Heart right ventricle (tissue), 16 donors: Measurements from ENCODE around the gene PIM3. TPM values are rescaled to one million over a fixed set of nuclear protein-coding genes. Genes with fewer than 3 reads are reported as not detected.

Source experiments
- ATAC-seq, 8 donors: fragments of 200-7000 bp; cut with Tn5 transposase; one replicate each; pipeline ENCODE4 v1.9.1; 2020; ENCODE audit warnings: mild to moderate bottlenecking in 8 of 8, moderate library complexity in 8 of 8, moderate number of reproducible peaks in 1 of 8
- DNase-seq, 2 donors: peaks; one replicate each; pipeline ENCODE4 v3.0.0-alpha.2; 2020
- H3K27ac ChIP-seq, 10 donors: fragments of 200-600 bp; sonication (generic) in 2 of 10; one replicate each; pipeline versions ENCODE4 v1.5.0 to v1.8.0; 2020 to 2022; ENCODE audit warnings: mild to moderate bottlenecking in 3 of 10
- H3K27me3 ChIP-seq, 7 donors: fragments of 200-600 bp; one replicate each; pipeline ENCODE4 v1.8.0; 2021 to 2022; ENCODE audit warnings: mild to moderate bottlenecking in 2 of 7
- H3K36me3 ChIP-seq, 9 donors: fragments of 200-600 bp; sonication (generic) in 1 of 9; one replicate each; pipeline versions ENCODE4 v1.5.0 to v1.8.0; 2020 to 2022; ENCODE audit warnings: mild to moderate bottlenecking in 2 of 9
- H3K4me1 ChIP-seq, 9 donors: fragments of 200-600 bp; sonication (generic) in 1 of 9; one replicate each; pipeline versions ENCODE4 v1.5.0 to v1.8.0; 2020 to 2022; ENCODE audit warnings: mild to moderate bottlenecking in 4 of 9
- H3K4me3 ChIP-seq, 10 donors: fragments of 200-600 bp; sonication (generic) in 2 of 10; one replicate each; pipeline versions ENCODE4 v1.5.0 to v1.8.0; 2020 to 2022; ENCODE audit warnings: mild to moderate bottlenecking in 7 of 10, moderate library complexity in 2 of 10
- H3K9me3 ChIP-seq, 11 donors: fragments of 200-600 bp in 10 of 11; sonication (generic) in 2 of 11; one replicate each; pipeline versions ENCODE4 v1.5.0 to v1.8.0; 2013 to 2022; ENCODE audit warnings: mild to moderate bottlenecking in 2 of 11, control low read depth in 1 of 11, moderate library complexity in 1 of 11
- WGBS, 2 donors: extraction: QIAGEN DNeasy Blood & Tissue Kit; methylation state at CpG; one replicate each; pipeline ENCODE4 v1.1.7; 2013; ENCODE audit warnings: inconsistent platforms in 1 of 2; 5-methylcytosine and 5-hydroxymethylcytosine counted together
- intact Hi-C, 10 donors: fragments of 100-400 bp; cut with DNase I; formaldehyde crosslinking; loops; one replicate each; pipeline versions ENCODE4 v1.11.1 to v1.14.2; 2022
- polyA plus RNA-seq, 2 donors: library from polyadenylated mRNA; stranded (reverse); fragments of 200-250 nt; gene quantifications; one replicate each; pipeline ENCODE4 v1.2.3, GENCODE V29; 2013
- total RNA-seq, 10 donors: library from RNA; stranded (reverse); fragmentation: NEBNext Ultra II Directional in 3 of 10; extraction: Animal tissue kit (Norgen Biotek cat#: 25700) in 3 of 10; gene quantifications; one replicate each; pipeline versions ENCODE4 v1.2.1 to v1.2.4, GENCODE V29; 2021 to 2023
- TF ChIP-seq, protein P1 (sequence below), 9 donors: fragments of 200-600 bp; sonication (generic) in 2 of 9; IDR thresholded peaks; one replicate each; pipeline versions ENCODE4 v1.5.0 to v1.8.0; 2021 to 2022; ENCODE audit warnings: antibody characterized with exemption in 9 of 9, mild to moderate bottlenecking in 5 of 9, moderate library complexity in 1 of 9
- donor health status: Arrhythmogenic right ventricular cardiomyopathy.
- donor health status: ischemic (EF 13 %, LVEDD 7.1; RV severe dilation, severe dysfunction).
- donor health status: healthy with polysubstance abuse.
- donor health status: DM: no; HTN: yes; CAD: no.
- donor health status: DM: no; HTN: no; CAD: no.
- donor health status: ischemic (EF 25% LVEDD 6.9; RV normal size, moderate dysfunction).
- donor health status: ischemic (EF 25% LVEDD 5.7; RV mildly dilated, moderate dysfunction).
- donor health status: healthy.
- donor health status: DM: yes; HTN: yes; CAD: no.
- donor health status: Ischemic cardiomyopathy.
- donor health status: ischemic (EF 35%, LVEDD 5.7; RV mildly dilated, moderate dysfunction).
- donor health status: nonischemic (EF 11% LVEDD 7.7; RV severe dilation, severe dysfunction).
- donor health status: DM: yes; HTN: yes; CAD: no.
- donor health status: PGD.
- donor health status: ischemic (EF 29% LVEDD 5.4; RV normal size, mild dysfunction).
- donor health status: nonischemic (EF 23%, LVEDD 6.1; RV moderate dilation, normal function).

Gene PIM3
- total and polyA plus RNA-seq, 12 donors = 27.4 to 81.6 (median 43.7) TPM

GRCh38 chr22:50001388-50002231 is 41.0 kb downstream of the PIM3 start:
- peaks cover 0 to 26% (median 9%) of the 10 kb centered on the region in 7 donors for H3K27me3 ChIP-seq
- H3K9me3 ChIP-seq = no peaks in the 10 kb centered on the region
- intact Hi-C loops = no loop called here
- ATAC-seq = no peak
- DNase-seq = no peak
- H3K27ac ChIP-seq = no peak overlapping the region
- H3K4me1 ChIP-seq = peaks cover 0 to 12% (median 0%) of the 10 kb centered on the region in 9 donors
- TF ChIP-seq, protein P1, sequence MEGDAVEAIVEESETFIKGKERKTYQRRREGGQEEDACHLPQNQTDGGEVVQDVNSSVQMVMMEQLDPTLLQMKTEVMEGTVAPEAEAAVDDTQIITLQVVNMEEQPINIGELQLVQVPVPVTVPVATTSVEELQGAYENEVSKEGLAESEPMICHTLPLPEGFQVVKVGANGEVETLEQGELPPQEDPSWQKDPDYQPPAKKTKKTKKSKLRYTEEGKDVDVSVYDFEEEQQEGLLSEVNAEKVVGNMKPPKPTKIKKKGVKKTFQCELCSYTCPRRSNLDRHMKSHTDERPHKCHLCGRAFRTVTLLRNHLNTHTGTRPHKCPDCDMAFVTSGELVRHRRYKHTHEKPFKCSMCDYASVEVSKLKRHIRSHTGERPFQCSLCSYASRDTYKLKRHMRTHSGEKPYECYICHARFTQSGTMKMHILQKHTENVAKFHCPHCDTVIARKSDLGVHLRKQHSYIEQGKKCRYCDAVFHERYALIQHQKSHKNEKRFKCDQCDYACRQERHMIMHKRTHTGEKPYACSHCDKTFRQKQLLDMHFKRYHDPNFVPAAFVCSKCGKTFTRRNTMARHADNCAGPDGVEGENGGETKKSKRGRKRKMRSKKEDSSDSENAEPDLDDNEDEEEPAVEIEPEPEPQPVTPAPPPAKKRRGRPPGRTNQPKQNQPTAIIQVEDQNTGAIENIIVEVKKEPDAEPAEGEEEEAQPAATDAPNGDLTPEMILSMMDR (IDR thresholded peaks at IDR 0.05) = no peak
- 79 to 82% methylated on average over 16 of the region's 16 CpGs for WGBS, 2 donors
- H3K4me3 ChIP-seq = no peak overlapping the region
- H3K36me3 ChIP-seq = no peaks in the 10 kb centered on the region

- 51 to 53% methylated on average over 7 of the region's 7 CpGs for WGBS, 2 donors
- no peaks in the 10 kb centered on the region for H3K36me3 ChIP-seq
- peaks cover 0 to 12% (median 0%) of the 10 kb centered on the region in 9 donors for H3K4me1 ChIP-seq
- no peak overlapping the region for H3K4me3 ChIP-seq
- intact Hi-C loops = no loop called here
- TF ChIP-seq, protein P1 (IDR thresholded peaks at IDR 0.05) = no peak
- ATAC-seq (peak in 5 of 8 donors; percentile 33 to 58 (median 50)), DNase-seq (no peak)
- peaks cover 0 to 26% (median 9%) of the 10 kb centered on the region in 7 donors for H3K27me3 ChIP-seq
- no peak overlapping the region for H3K27ac ChIP-seq
- no peaks in the 10 kb centered on the region for H3K9me3 ChIP-seq
These were observed 42.2 kb downstream of the PIM3 start for GRCh38 chr22:50002791-50003190.

DNA sequence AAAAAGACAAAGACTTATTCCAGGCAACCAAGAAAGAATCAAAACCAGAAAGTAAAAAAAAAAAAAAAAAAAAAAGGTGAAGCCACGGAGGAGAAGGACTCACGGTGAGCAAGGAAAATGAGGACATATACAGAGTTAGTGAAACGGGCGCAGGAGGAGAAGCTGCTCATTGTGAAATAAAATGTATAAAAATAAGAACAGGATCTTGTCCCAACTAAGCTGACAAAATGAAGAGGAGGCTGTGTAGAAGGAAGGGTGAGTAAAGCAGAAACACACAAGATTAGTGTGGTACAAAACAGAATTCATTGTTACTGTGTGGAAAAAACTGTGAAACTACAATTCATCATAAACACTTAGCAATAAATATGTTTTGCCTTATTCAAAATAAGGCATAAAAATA is 44.3 kb downstream of the PIM3 start:
- 78 to 81% methylated on average over 4 of the region's 4 CpGs for WGBS, 2 donors
- intact Hi-C loops = no loop called here
- TF ChIP-seq, protein P1 (IDR thresholded peaks at IDR 0.05) = no peak
- no peak overlapping the region for H3K4me3 ChIP-seq
- H3K27me3 ChIP-seq = peaks cover 4 to 28% (median 12%) of the 10 kb centered on the region in 7 donors
- H3K9me3 ChIP-seq = no peaks in the 10 kb centered on the region
- DNase-seq (no peak), ATAC-seq (no peak)
- no peak overlapping the region for H3K27ac ChIP-seq
- H3K4me1 ChIP-seq = peaks cover 0 to 5% (median 0%) of the 10 kb centered on the region in 9 donors
- H3K36me3 ChIP-seq = no peaks in the 10 kb centered on the region

GRCh38 chr22:50007057-50007511 is 46.5 kb downstream of the PIM3 start:
- TF ChIP-seq, protein P1 (IDR thresholded peaks at IDR 0.05) = no peak
- WGBS, 2 donors = 88 to 89% methylated on average over 3 of the region's 3 CpGs
- no peak for DNase-seq
- Histone ChIP-seq H3K36me3 (no peaks in the 10 kb centered on the region), H3K9me3 (no peaks in the 10 kb centered on the region), H3K4me3 (no peak overlapping the region), H3K27ac (no peak overlapping the region), H3K27me3 (peaks cover 20 to 44% (median 29%) of the 10 kb centered on the region in 7 donors), H3K4me1 (peaks cover 0 to 5% (median 0%) of the 10 kb centered on the region in 9 donors)
- ATAC-seq = no peak
- intact Hi-C loops = no loop called here
